H1 (cell line): ENCODE measurements around the gene OLFML2A. TPM values are rescaled to one million over a fixed set of nuclear protein-coding genes. Genes with fewer than 3 reads are reported as not detected.

Experiments
- CTCF ChIA-PET: fragments of 300-600 bp; sonication (Branson Sonifier 250); formaldehyde crosslinking; loops from one replicate; lab custom pipeline; 2021; ENCODE audit not compliant: partially characterized antibody; lab: Charles Lee
- POLR2A ChIA-PET: fragments of 300-600 bp; sonication (Branson Sonifier 250); formaldehyde crosslinking; loops from one replicate; lab custom pipeline; 2021; ENCODE audit warnings: inconsistent platforms; ENCODE audit not compliant: partially characterized antibody; lab: Charles Lee
- DNase-seq, 2 experiments: peaks; one replicate each; pipeline versions ENCODE4 v3.0.0 to v3.0.0-alpha.2; 2010 to 2022; ENCODE audit warnings: low spot score in 2 of 2, low read depth in 1 of 2, mixed read lengths in 1 of 2
- FAIRE-seq: peaks from 2 replicates; lab custom pipeline; 2011; peaks lifted over from hg19 to GRCh38; lab: Jason Lieb, UNC
- H2AFZ ChIP-seq: 2 replicates; pipeline ENCODE4 v1.8.1; 2012; ENCODE audit warnings: low read length, inconsistent platforms
- H2AK5ac ChIP-seq: 2 replicates; pipeline ENCODE4 v1.6.1; 2013; ENCODE audit warnings: low read depth, low read length
- H2BK120ac ChIP-seq: replicated peaks from 2 replicates; pipeline ENCODE3; 2013; ENCODE audit warnings: low read depth, low read length, inconsistent platforms
- H2BK12ac ChIP-seq: 2 replicates; pipeline ENCODE4 v1.6.1; 2013; ENCODE audit warnings: low read depth, low read length
- H2BK15ac ChIP-seq: 2 replicates; pipeline ENCODE4 v1.6.1; 2013; ENCODE audit warnings: low read length
- H2BK20ac ChIP-seq: 2 replicates; pipeline ENCODE4 v1.6.1; 2013; ENCODE audit warnings: low read length
- H2BK5ac ChIP-seq: 2 replicates; pipeline ENCODE4 v1.6.1; 2013; ENCODE audit warnings: low read depth, low read length
- H3K14ac ChIP-seq: 2 replicates; pipeline ENCODE4 v1.6.1; 2013; ENCODE audit warnings: inconsistent platforms; ENCODE audit not compliant: insufficient read length
- H3K18ac ChIP-seq: 2 replicates; pipeline ENCODE4 v1.6.1; 2013; ENCODE audit warnings: low read length; ENCODE audit errors: extremely low read depth
- H3K23ac ChIP-seq: 2 replicates; pipeline ENCODE4 v1.6.1; 2013; ENCODE audit warnings: inconsistent platforms; ENCODE audit not compliant: insufficient read length
- H3K23me2 ChIP-seq: 2 replicates; pipeline ENCODE4 v1.6.1; 2013; ENCODE audit warnings: low read depth, low read length
- H3K27ac ChIP-seq: 2 replicates; pipeline ENCODE4 v1.6.1; 2011; ENCODE audit warnings: low read depth, low read length, inconsistent platforms
- H3K27me3 ChIP-seq, 4 experiments: replicated peaks in 1 of 4; 1 replicate in 1 of 4; 2 replicates in 3 of 4; pipeline versions ENCODE4 v1.6.1 to v1.8.1; 2011 to 2013; ENCODE audit warnings: low read length in 3 of 4, mild to moderate bottlenecking in 3 of 4, inconsistent platforms in 2 of 4, mixed read lengths in 2 of 4, moderate library complexity in 1 of 4; ENCODE audit not compliant: control insufficient read depth in 3 of 4, insufficient read depth in 3 of 4; ENCODE audit errors: extremely low read depth in 1 of 4
- H3K36me3 ChIP-seq, 4 experiments: 2 replicates each; pipeline versions ENCODE4 v1.6.1 to v1.8.1; 2011 to 2013; ENCODE audit warnings: mild to moderate bottlenecking in 4 of 4, low read length in 3 of 4, moderate library complexity in 2 of 4, control low read depth in 1 of 4, inconsistent platforms in 1 of 4; ENCODE audit not compliant: insufficient read depth in 4 of 4, control insufficient read depth in 2 of 4
- H3K4ac ChIP-seq: replicated peaks from 2 replicates; pipeline ENCODE3; 2013; ENCODE audit warnings: low read length, low read depth, mixed read lengths, inconsistent platforms; ENCODE audit not compliant: insufficient read length
- H3K4me1 ChIP-seq, 4 experiments: replicated peaks in 1 of 4; 1 replicate in 1 of 4; 2 replicates in 3 of 4; pipeline versions ENCODE4 v1.6.1 to v1.8.1; 2011 to 2013; ENCODE audit warnings: low read length in 3 of 4, inconsistent platforms in 2 of 4, mixed read lengths in 1 of 4; ENCODE audit not compliant: insufficient read depth in 4 of 4, control insufficient read depth in 3 of 4
- H3K4me2 ChIP-seq, 2 experiments: 2 replicates each; pipeline versions ENCODE4 v1.6.1 to v1.8.1; 2011 to 2013; ENCODE audit warnings: low read depth in 2 of 2, low read length in 2 of 2, control low read depth in 1 of 2, inconsistent platforms in 1 of 2, mild to moderate bottlenecking in 1 of 2; ENCODE audit not compliant: insufficient read depth in 1 of 2
- H3K4me3 ChIP-seq, 4 experiments: fragments of 200-600, 300-600 bp in 1 of 4; sonication (generic), shearing (Covaris generic), sonication (Bioruptor Twin) in 1 of 4; 2 replicates each; pipeline versions ENCODE4 v1.5.1 to v1.8.1; 2011 to 2016; ENCODE audit warnings: low read length in 4 of 4, low read depth in 3 of 4, control low read depth in 2 of 4, inconsistent platforms in 2 of 4, mild to moderate bottlenecking in 2 of 4, mixed read lengths in 1 of 4, moderate library complexity in 1 of 4; ENCODE audit not compliant: insufficient read depth in 2 of 4; ENCODE audit errors: extremely low read depth in 1 of 4
- H3K56ac ChIP-seq: replicated peaks from 2 replicates; pipeline ENCODE3; 2013; ENCODE audit warnings: low read depth, mild to moderate bottlenecking, mixed read lengths, low read length, inconsistent platforms; ENCODE audit not compliant: insufficient read length
- H3K79me1 ChIP-seq: 2 replicates; pipeline ENCODE4 v1.6.1; 2013; ENCODE audit warnings: low read depth, low read length, control low read depth
- H3K79me2 ChIP-seq, 2 experiments: 2 replicates each; pipeline versions ENCODE4 v1.6.1 to v1.8.1; 2012 to 2013; ENCODE audit warnings: low read length in 2 of 2, mild to moderate bottlenecking in 2 of 2, inconsistent platforms in 1 of 2; ENCODE audit not compliant: insufficient read depth in 2 of 2, control insufficient read depth in 1 of 2
- H3K9ac ChIP-seq, 4 experiments: replicated peaks in 1 of 4; 1 replicate in 1 of 4; 2 replicates in 3 of 4; pipeline versions ENCODE4 v1.6.1 to v1.8.1; 2011 to 2013; ENCODE audit warnings: low read depth in 3 of 4, low read length in 3 of 4, control low read depth in 2 of 4, mild to moderate bottlenecking in 2 of 4, moderate library complexity in 2 of 4, inconsistent platforms in 1 of 4; ENCODE audit errors: extremely low read depth in 1 of 4
- H3K9me3 ChIP-seq, 2 experiments: 2 replicates each; pipeline versions ENCODE4 v1.6.1 to v1.8.1; 2012 to 2013; ENCODE audit warnings: mild to moderate bottlenecking in 2 of 2, moderate library complexity in 2 of 2, control low read depth in 1 of 2, inconsistent platforms in 1 of 2, low read depth in 1 of 2, low read length in 1 of 2, mixed read lengths in 1 of 2; ENCODE audit not compliant: insufficient read depth in 2 of 2
- H4K20me1 ChIP-seq, 2 experiments: replicated peaks in 1 of 2; 2 replicates each; pipeline versions ENCODE3 to v1.8.1; 2011 to 2013; ENCODE audit warnings: inconsistent platforms in 2 of 2, low read length in 2 of 2, mild to moderate bottlenecking in 1 of 2; ENCODE audit not compliant: insufficient read depth in 2 of 2, control insufficient read depth in 1 of 2
- H4K5ac ChIP-seq: 2 replicates; pipeline ENCODE4 v1.6.1; 2013; ENCODE audit warnings: low read length, low read depth, mixed read lengths, inconsistent platforms; ENCODE audit not compliant: insufficient read length
- H4K8ac ChIP-seq: 2 replicates; pipeline ENCODE4 v1.8.0; 2013; ENCODE audit warnings: mild to moderate bottlenecking, moderate library complexity, low read length, inconsistent platforms; ENCODE audit not compliant: insufficient read depth; ENCODE audit errors: extremely low read depth
- H4K91ac ChIP-seq: replicated peaks from 2 replicates; pipeline ENCODE3; 2013; ENCODE audit warnings: low read length, mixed read lengths, inconsistent platforms; ENCODE audit not compliant: insufficient read length
- CTCF ChIP-seq, 3 experiments: IDR thresholded peaks; 1 replicate in 2 of 3; 2 replicates in 1 of 3; pipeline versions ENCODE4 v1.5.1 to v1.6.1; 2011; ENCODE audit warnings: low read length in 3 of 3, mild to moderate bottlenecking in 3 of 3, inconsistent platforms in 2 of 3, low read depth in 1 of 3, moderate library complexity in 1 of 3; ENCODE audit not compliant: insufficient read depth in 1 of 3; ENCODE audit errors: control extremely low read depth in 1 of 3
- RAD21 ChIP-seq, 2 experiments: IDR thresholded peaks in 1 of 2; conservative IDR thresholded peaks in 1 of 2; 2 replicates each; pipeline ENCODE4 v1.6.1; 2011; ENCODE audit warnings: low read depth in 2 of 2, low read length in 2 of 2, improper control_type of control experiment in 1 of 2, inconsistent platforms in 1 of 2, mild to moderate bottlenecking in 1 of 2, moderate library complexity in 1 of 2
- RBBP5 ChIP-seq: IDR thresholded peaks from 2 replicates; pipeline ENCODE4 v1.7.1; 2012; ENCODE audit warnings: low read depth, mild to moderate bottlenecking, inconsistent platforms, low read length, moderate library complexity, borderline replicate concordance
- WGBS, 2 experiments: shearing (Covaris generic) in 1 of 2; methylation state at CpG; one replicate each; pipeline versions ENCODE4 v1.1.6 to v1.1.7; 2013 to 2015; ENCODE audit warnings: low lambda C conversion rate in 2 of 2, mixed read lengths in 2 of 2, inconsistent platforms in 1 of 2, low coverage in 1 of 2, missing lambda C conversion rate in 1 of 2; ENCODE audit not compliant: insufficient replicate concordance in 2 of 2, insufficient coverage in 1 of 2, insufficient read length in 1 of 2; ENCODE audit errors: extremely low coverage in 1 of 2, missing lambda C conversion rate in 1 of 2; 5-methylcytosine and 5-hydroxymethylcytosine counted together
- polyA plus RNA-seq, 7 experiments: library from polyadenylated mRNA; depleted of rRNA in 3 of 7; stranded (reverse) in 5 of 7; unstranded in 2 of 7; fragments of >200 nt in 5 of 7; fragments of 200-250 nt in 2 of 7; gene quantifications; 1 replicate in 5 of 7; 2 replicates in 1 of 7; 4 replicates in 1 of 7; pipeline versions ENCODE4 v1.2.1 to v1.2.3, GENCODE V29; 2011 to 2013; ENCODE audit warnings: missing spikeins in 2 of 7, mixed read lengths in 2 of 7
- total RNA-seq: library from RNA; stranded (reverse); fragmentation: NEBNext Ultra II Directional; extraction: Animal tissue kit (Norgen Biotek cat#: 25700); gene quantifications from 2 replicates; pipeline ENCODE4 v1.2.1, GENCODE V29; 2021

OLFML2A gene
- total and polyA plus RNA-seq, 2 of the 8 experiments (the other 6 are each of a cell fraction or from before 2014, with no cell fraction given), result 7.8 to 11.5 TPM

GRCh38 chr9:124764774-124765438 is 12.0 kb upstream of the OLFML2A start:
- no peak overlapping the region for H4K5ac ChIP-seq
- 31% methylated on average over 6 of the region's 6 CpGs; no CpG with 5 or more reads in 1 of the 2 experiments for WGBS, 2 experiments
- DNase-seq (no peak), FAIRE-seq (no peak)
- no peak overlapping the region for H4K8ac ChIP-seq
- no peak overlapping the region for H3K9ac ChIP-seq
- no peak overlapping the region for H4K91ac ChIP-seq
- H3K18ac ChIP-seq, result no peak overlapping the region
- H3K4me3 ChIP-seq, result peak overlapping the region in 1 of 4 experiments; percentile 86; a peak in 2 of 8 replicates
- peaks cover 10 to 12% of the 10 kb centered on the region in 2 experiments for H4K20me1 ChIP-seq
- no peak overlapping the region for H2AK5ac ChIP-seq
- H2BK12ac ChIP-seq, result no peak overlapping the region
- H2BK5ac ChIP-seq, result no peak overlapping the region
- H3K14ac ChIP-seq, result no peak overlapping the region
- H3K79me2 ChIP-seq, result peaks cover 0 to 95% of the 10 kb centered on the region in 2 experiments; a peak in 3 of 4 replicates
- H3K27me3 ChIP-seq, result no peaks in the 10 kb centered on the region
- no peak overlapping the region; a peak in 1 of 4 replicates for H3K4me2 ChIP-seq
- H3K79me1 ChIP-seq, result no peaks in the 10 kb centered on the region
- no peak overlapping the region for H3K4ac ChIP-seq
- no peaks in the 10 kb centered on the region for H3K36me3 ChIP-seq
- H2AFZ ChIP-seq, result no peak overlapping the region
- peaks cover 5% of the 10 kb centered on the region for H3K23me2 ChIP-seq
- H3K27ac ChIP-seq, result no peak overlapping the region
- peak; percentile 40 to 51 for TF ChIP-seq RAD21 (IDR thresholded peaks at IDR 0.05 in 1 of 2, conservative IDR thresholded peaks at IDR 0.05 in 1 of 2; ENCODE audit: low read depth in 2 of 2, low read length in 2 of 2)
- peak in 2 of 3 experiments; percentile 23 to 44; a peak in 2 of 4 replicates for TF ChIP-seq CTCF (IDR thresholded peaks at IDR 0.05; ENCODE audit: control extremely low read depth in 1 of 3, insufficient read depth in 1 of 3, low read depth in 1 of 3, low read length in 3 of 3)
- TF ChIP-seq RBBP5, result no peak
- TF ChIP-seq, all 59 proteins: peak for 2
- H2BK120ac ChIP-seq, result no peak overlapping the region
- H2BK15ac ChIP-seq, result no peak overlapping the region
- POLR2A ChIA-PET, result interaction anchor here (0.7 to 1.1 kb wide), 5 partner anchors 13 to 460 kb away, joined by 3 read pairs; partner anchors contain the start of gene OLFML2A
- peaks cover 4 to 40% (median 20%) of the 10 kb centered on the region in 4 experiments; a peak in 6 of 7 replicates for H3K4me1 ChIP-seq
- CTCF ChIA-PET, result interaction anchor here (0.7 to 4.6 kb wide), 33 partner anchors 8 to 315 kb away, joined by 3 to 39 read pairs (median 4); partner anchors contain the start of genes ADGRD2, OLFML2A and WDR38
- H3K23ac ChIP-seq, result no peak overlapping the region
- no peak overlapping the region for H2BK20ac ChIP-seq
- no peak overlapping the region for H3K56ac ChIP-seq
- H3K9me3 ChIP-seq, result no peaks in the 10 kb centered on the region
